Measurements from ENCODE around the gene DNAJC22.

Gene DNAJC22

GRCh38 chr12:49322708-49323523, 23.8 kb upstream of the DNAJC22 start, which contains the start of gene TROAP:
TROAP (plus strand) TSS chr12:49323255; CDS start chr12:49323609, 354 bp downstream.
- Histone ChIP-seq H3K36me3 (peaks cover 13% of the 10 kb centered on the region), H3K4me1 (ENCODE audit: control insufficient read depth in 1 of 2, insufficient read depth in 1 of 2, low read depth in 1 of 2, low read length in 1 of 2) (peaks cover 18 to 20% of the 10 kb centered on the region in 2 experiments), H3K4me3 (ENCODE audit: low read depth in 1 of 2, low read length in 1 of 2) (peak within 1 kb of the TSS; percentile 86 to 93), H3K27me3 (peaks cover 12% of the 10 kb centered on the region), H3K27ac (peak within 1 kb of the TSS; percentile 38), H3K9me3 (no peaks in the 10 kb centered on the region)
- TF ChIP-seq, protein P1, sequence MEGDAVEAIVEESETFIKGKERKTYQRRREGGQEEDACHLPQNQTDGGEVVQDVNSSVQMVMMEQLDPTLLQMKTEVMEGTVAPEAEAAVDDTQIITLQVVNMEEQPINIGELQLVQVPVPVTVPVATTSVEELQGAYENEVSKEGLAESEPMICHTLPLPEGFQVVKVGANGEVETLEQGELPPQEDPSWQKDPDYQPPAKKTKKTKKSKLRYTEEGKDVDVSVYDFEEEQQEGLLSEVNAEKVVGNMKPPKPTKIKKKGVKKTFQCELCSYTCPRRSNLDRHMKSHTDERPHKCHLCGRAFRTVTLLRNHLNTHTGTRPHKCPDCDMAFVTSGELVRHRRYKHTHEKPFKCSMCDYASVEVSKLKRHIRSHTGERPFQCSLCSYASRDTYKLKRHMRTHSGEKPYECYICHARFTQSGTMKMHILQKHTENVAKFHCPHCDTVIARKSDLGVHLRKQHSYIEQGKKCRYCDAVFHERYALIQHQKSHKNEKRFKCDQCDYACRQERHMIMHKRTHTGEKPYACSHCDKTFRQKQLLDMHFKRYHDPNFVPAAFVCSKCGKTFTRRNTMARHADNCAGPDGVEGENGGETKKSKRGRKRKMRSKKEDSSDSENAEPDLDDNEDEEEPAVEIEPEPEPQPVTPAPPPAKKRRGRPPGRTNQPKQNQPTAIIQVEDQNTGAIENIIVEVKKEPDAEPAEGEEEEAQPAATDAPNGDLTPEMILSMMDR (IDR thresholded peaks at IDR 0.05) = peak; percentile 30

DNA sequence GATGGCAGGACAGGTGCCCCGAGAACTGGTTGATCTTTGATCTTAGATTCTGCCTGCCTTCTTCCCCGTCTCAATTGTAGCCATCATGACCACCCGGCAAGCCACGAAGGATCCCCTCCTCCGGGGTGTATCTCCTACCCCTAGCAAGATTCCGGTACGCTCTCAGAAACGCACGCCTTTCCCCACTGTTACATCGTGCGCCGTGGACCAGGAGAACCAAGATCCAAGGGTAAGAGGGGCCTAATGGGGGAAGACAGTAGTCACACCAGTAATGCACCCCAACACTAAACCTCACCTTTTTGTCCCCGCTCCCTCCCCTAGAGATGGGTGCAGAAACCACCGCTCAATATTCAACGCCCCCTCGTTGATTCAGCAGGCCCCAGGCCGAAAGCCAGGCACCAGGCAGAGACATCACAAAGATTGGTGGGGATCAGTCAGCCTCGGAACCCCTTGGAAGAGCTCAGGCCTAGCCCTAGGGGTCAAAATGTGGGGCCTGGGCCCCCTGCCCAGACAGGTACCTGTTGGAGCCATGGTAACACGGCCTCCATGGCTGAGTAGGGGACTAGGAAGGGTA, 23.1 kb upstream of the DNAJC22 start:
- peaks cover 7% of the 10 kb centered on the region for H3K27me3 ChIP-seq
- TF ChIP-seq, protein P1 (IDR thresholded peaks at IDR 0.05) = no peak
- peaks cover 18 to 20% of the 10 kb centered on the region in 2 experiments for H3K4me1 ChIP-seq (ENCODE audit: control insufficient read depth in 1 of 2, insufficient read depth in 1 of 2, low read depth in 1 of 2, low read length in 1 of 2)
- no peaks in the 10 kb centered on the region for H3K9me3 ChIP-seq
- H3K36me3 ChIP-seq = peaks cover 16% of the 10 kb centered on the region
- H3K27ac ChIP-seq = no peak overlapping the region
- peak overlapping the region; percentile 86 to 93 for H3K4me3 ChIP-seq (ENCODE audit: low read depth in 1 of 2, low read length in 1 of 2)

- Histone ChIP-seq H3K9me3 (no peaks in the 10 kb centered on the region), H3K27me3 (no peaks in the 10 kb centered on the region), H3K27ac (no peak overlapping the region), H3K4me3 (ENCODE audit: low read depth in 1 of 2, low read length in 1 of 2) (no peak overlapping the region), H3K36me3 (peaks cover 36% of the 10 kb centered on the region), H3K4me1 (ENCODE audit: control insufficient read depth in 1 of 2, insufficient read depth in 1 of 2, low read depth in 1 of 2, low read length in 1 of 2) (peaks cover 18 to 20% of the 10 kb centered on the region in 2 experiments)
- TF ChIP-seq, protein P1 (IDR thresholded peaks at IDR 0.05) = no peak
Measured at GRCh38 chr12:49325606-49326005, 21.1 kb upstream of the DNAJC22 start.

- H3K36me3 ChIP-seq = peaks cover 50% of the 10 kb centered on the region
- H3K27me3 ChIP-seq = peaks cover 13% of the 10 kb centered on the region
- TF ChIP-seq, protein P1 (IDR thresholded peaks at IDR 0.05) = no peak
- peaks cover 13 to 15% of the 10 kb centered on the region in 2 experiments for H3K4me1 ChIP-seq (ENCODE audit: control insufficient read depth in 1 of 2, insufficient read depth in 1 of 2, low read depth in 1 of 2, low read length in 1 of 2)
- no peak overlapping the region for H3K27ac ChIP-seq
- H3K4me3 ChIP-seq (ENCODE audit: low read depth in 1 of 2, low read length in 1 of 2) = no peak overlapping the region
- H3K9me3 ChIP-seq = no peaks in the 10 kb centered on the region
Measured at GRCh38 chr12:49327368-49327767, 19.3 kb upstream of the DNAJC22 start.

DNA sequence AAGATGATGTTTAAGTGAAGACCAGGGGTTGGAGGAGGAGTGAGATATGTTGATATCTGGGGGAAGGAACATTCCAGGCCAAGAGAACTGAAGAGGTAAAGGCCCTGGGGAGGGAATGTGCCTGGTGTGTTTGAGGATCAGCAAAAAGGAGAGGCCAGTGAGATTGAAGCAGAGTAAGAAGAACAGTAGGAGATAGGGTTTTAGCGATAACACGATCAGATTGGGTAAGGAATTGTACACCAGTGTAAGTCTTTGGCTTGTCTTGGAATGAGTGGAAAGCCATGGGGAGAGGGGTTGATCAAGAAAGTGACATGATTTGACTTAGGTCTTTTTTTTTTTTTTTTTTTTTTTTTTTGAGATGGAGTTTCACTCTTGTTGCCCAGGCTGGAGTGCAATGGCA, 18.8 kb upstream of the DNAJC22 start:
- no peak overlapping the region for H3K4me3 ChIP-seq (ENCODE audit: low read depth in 1 of 2, low read length in 1 of 2)
- H3K27ac ChIP-seq = no peak overlapping the region
- peaks cover 50% of the 10 kb centered on the region for H3K36me3 ChIP-seq
- TF ChIP-seq, protein P1 (IDR thresholded peaks at IDR 0.05) = no peak
- no peaks in the 10 kb centered on the region for H3K9me3 ChIP-seq
- peaks cover 18% of the 10 kb centered on the region for H3K27me3 ChIP-seq
- H3K4me1 ChIP-seq (ENCODE audit: control insufficient read depth in 1 of 2, insufficient read depth in 1 of 2, low read depth in 1 of 2, low read length in 1 of 2) = peaks cover 12% of the 10 kb centered on the region in 2 experiments

Measured in neutrophil (primary cell).